Testis (tissue), 3 donors: ENCODE results near the gene IGSF9B. TPM values are rescaled to one million over a fixed set of nuclear protein-coding genes. Genes with fewer than 3 reads are reported as not detected.

ENCODE experiments used
- DNase-seq: peaks from one replicate; pipeline ENCODE4 v3.0.0-alpha.2; 2019
- H3K27ac ChIP-seq, 2 donors: fragments of 200-600 bp; sonication (generic); one replicate each; pipeline ENCODE4 v1.5.1; 2019
- H3K27me3 ChIP-seq: fragments of 200-600 bp; sonication (generic); one replicate; pipeline ENCODE4 v1.5.1; 2019
- H3K36me3 ChIP-seq: fragments of 200-600 bp; sonication (generic); one replicate; pipeline ENCODE4 v1.5.1; 2017; ENCODE audit warnings: low read depth; ENCODE audit errors: missing control alignments
- H3K4me1 ChIP-seq: fragments of 200-600 bp; sonication (generic); one replicate; pipeline ENCODE4 v1.5.1; 2019
- H3K4me3 ChIP-seq, 2 donors: fragments of 200-600 bp; sonication (generic); one replicate each; pipeline ENCODE4 v1.5.1; 2017 to 2019
- H3K9me3 ChIP-seq: fragments of 200-600 bp; sonication (generic); one replicate; pipeline ENCODE4 v1.5.1; 2017
- POLR2A ChIP-seq: fragments of 450-650 bp; IDR thresholded peaks from one replicate; pipeline ENCODE4 v1.6.1; 2017; ENCODE audit warnings: antibody characterized with exemption, mild to moderate bottlenecking, moderate library complexity
- WGBS, 2 donors: methylation state at CpG; one replicate each; pipeline ENCODE4 v1.1.5; 2018; 5-methylcytosine and 5-hydroxymethylcytosine counted together
- intact Hi-C: fragments of 100-400 bp; cut with DNase I; formaldehyde crosslinking; loops from one replicate; pipeline ENCODE4 v1.15.1; 2023; ENCODE audit warnings: low total_unique reads
- polyA plus RNA-seq: library from polyadenylated mRNA; stranded (reverse); fragments of 350-450 nt; fragmentation: Illumina TruSeq; extraction: RNeasy Lipid Tissue Mini Kit (QIAGEN cat#74804); gene quantifications from one replicate; pipeline ENCODE4 v1.2.3, GENCODE V29; 2014; ENCODE audit warnings: low read depth, low replicate concordance; ENCODE audit not compliant: insufficient read depth
- total RNA-seq, 2 donors: library from RNA; depleted of rRNA; stranded (reverse); fragments of >200 nt; gene quantifications; one replicate each; pipeline ENCODE4 v1.2.3, GENCODE V29; 2016
- TF ChIP-seq, protein P1 (sequence below), 3 experiments: fragments of 450-650 bp in 2 of 3; fragments of 200-600 bp in 1 of 3; sonication (generic) in 1 of 3; IDR thresholded peaks; one replicate each; pipeline ENCODE4 v1.5.1; 2016 to 2019; ENCODE audit warnings: antibody characterized with exemption in 3 of 3, mild to moderate bottlenecking in 2 of 3, moderate library complexity in 1 of 3

Gene IGSF9B
- total and polyA plus RNA-seq, 3 donors from 2014 or later: 16.8 to 119 (median 71.9) TPM

DNA sequence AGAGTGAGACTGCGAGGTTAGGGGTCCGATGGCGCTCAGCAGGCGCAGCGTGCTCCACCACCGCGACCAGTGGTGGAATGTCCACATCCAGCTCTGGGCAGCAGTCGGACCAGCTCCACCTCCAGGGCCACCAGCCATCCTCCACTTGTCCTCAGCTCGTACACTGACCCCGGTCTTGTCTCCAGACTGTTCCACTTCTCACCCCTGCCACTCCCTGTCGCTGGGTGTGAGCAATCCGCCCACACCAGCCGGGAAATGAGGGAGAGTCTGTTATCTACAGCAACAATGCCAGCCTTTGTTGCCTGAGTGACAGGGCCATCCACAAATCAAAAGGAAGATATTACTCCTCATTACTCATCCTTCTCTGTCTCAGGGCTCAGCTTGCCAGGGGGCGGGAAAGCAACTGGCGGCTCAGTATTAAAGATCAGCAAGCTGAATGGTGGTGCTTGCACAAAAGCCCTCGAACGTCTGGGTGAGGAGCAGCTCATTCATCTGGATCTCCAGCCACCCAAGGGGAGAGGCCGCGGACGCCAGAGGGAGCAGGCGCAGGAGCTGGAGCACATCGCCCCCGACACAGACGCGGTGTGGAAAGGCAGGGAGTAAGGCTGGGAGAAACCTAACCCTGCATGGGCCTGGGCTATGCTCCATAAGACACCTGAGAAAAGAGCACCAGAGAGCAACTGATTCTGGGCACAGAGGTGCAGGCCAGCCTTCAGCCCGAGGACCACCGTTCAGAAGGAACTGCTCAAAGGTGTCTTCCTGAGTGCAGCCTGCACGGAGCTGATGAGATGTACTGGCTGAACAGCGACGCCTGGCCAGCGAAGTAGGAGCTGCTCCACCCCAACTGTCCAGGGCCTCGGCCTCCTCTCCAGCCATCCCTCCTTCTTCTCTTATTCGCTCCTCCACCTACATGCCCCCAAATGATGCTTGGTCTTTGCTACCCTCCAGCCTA lies 21.9 kb downstream of the IGSF9B start:
- Histone ChIP-seq H3K4me1 (no peaks in the 10 kb centered on the region), H3K27me3 (no peaks in the 10 kb centered on the region), H3K4me3 (no peak overlapping the region), H3K9me3 (no peaks in the 10 kb centered on the region), H3K36me3 (peaks cover 3% of the 10 kb centered on the region), H3K27ac (no peak overlapping the region)
- DNase-seq: peak; percentile 95
- no peak for TF ChIP-seq POLR2A
- TF ChIP-seq, protein P1, sequence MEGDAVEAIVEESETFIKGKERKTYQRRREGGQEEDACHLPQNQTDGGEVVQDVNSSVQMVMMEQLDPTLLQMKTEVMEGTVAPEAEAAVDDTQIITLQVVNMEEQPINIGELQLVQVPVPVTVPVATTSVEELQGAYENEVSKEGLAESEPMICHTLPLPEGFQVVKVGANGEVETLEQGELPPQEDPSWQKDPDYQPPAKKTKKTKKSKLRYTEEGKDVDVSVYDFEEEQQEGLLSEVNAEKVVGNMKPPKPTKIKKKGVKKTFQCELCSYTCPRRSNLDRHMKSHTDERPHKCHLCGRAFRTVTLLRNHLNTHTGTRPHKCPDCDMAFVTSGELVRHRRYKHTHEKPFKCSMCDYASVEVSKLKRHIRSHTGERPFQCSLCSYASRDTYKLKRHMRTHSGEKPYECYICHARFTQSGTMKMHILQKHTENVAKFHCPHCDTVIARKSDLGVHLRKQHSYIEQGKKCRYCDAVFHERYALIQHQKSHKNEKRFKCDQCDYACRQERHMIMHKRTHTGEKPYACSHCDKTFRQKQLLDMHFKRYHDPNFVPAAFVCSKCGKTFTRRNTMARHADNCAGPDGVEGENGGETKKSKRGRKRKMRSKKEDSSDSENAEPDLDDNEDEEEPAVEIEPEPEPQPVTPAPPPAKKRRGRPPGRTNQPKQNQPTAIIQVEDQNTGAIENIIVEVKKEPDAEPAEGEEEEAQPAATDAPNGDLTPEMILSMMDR (IDR thresholded peaks at IDR 0.05): no peak
- WGBS, 2 donors: 70 to 86% methylated on average over 33 of the region's 33 CpGs
- intact Hi-C loops: loop anchor here (10.0 kb wide), 1 partner anchor 210 kb away; no protein-coding TSS in a partner anchor

DNA sequence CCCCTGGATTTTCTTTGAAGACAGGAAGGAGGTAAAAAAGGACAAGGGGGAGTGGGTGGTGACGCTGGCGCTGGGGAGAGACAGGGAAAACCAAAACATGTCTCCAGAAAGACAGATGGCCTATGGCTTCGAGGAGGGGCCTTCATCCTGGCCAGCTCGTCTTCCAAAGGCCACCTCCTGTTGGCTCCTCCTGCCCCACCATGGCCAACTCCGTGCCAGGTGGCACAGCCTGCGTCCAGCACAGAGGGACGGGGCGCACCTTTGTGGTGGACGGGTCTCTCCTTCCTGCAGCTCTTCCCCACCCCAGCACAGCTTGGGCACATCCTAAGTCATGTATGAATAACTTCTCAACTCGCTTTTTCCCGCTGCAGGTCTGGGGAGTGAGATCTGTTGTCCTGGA lies 22.7 kb downstream of the IGSF9B start:
- Histone ChIP-seq H3K36me3 (peaks cover 3% of the 10 kb centered on the region), H3K9me3 (no peaks in the 10 kb centered on the region), H3K27ac (no peak overlapping the region), H3K4me3 (no peak overlapping the region), H3K27me3 (no peaks in the 10 kb centered on the region), H3K4me1 (no peaks in the 10 kb centered on the region)
- intact Hi-C loops: loop anchor here (10.0 kb wide), 1 partner anchor 211 kb away; no protein-coding TSS in a partner anchor
- DNase-seq: no peak
- 89% methylated on average over 11 of the region's 11 CpGs for WGBS, 2 donors
- TF ChIP-seq, protein P1 (IDR thresholded peaks at IDR 0.05): no peak
- TF ChIP-seq POLR2A: no peak

DNA sequence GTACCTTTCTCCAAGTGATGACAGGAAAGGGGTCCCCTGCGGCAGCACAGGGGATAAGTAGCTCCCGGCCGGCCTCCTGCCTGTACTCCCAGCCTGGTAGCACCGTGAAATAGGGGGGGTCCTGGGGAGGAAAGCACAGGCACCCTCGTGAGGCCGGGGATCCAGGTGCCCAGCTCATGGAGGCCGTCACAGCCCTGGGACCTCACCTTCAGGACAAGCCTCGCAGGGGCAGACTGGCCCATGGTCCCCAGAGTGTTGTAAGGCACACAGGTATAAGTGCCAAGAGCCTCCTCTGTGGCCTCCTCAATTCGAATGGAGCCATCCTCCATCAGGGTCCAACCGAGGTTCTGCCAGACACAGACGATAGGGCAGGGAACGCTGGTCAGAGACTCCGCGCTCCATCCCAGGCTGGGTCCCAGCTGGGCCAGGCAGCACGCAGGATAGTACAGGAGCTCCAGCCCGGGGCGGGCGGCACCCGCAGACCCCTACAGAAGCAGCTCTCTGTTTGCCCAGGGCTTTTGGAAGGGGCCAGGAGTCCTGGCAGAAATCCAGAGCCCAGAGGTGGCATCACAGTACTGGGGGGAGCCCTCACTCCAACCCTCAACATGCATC lies 25.2 kb downstream of the IGSF9B start:
- 80 to 93% methylated on average over 2 to 19 of the region's 19 CpGs for WGBS, 2 donors
- no peak overlapping the region for H3K4me3 ChIP-seq
- H3K4me1 ChIP-seq: peaks cover 2% of the 10 kb centered on the region
- no peak overlapping the region for H3K27ac ChIP-seq
- TF ChIP-seq POLR2A: no peak
- intact Hi-C loops: loop anchor here (10.0 kb wide), 1 partner anchor 213 kb away; no protein-coding TSS in a partner anchor
- no peaks in the 10 kb centered on the region for H3K27me3 ChIP-seq
- H3K36me3 ChIP-seq: peaks cover 3% of the 10 kb centered on the region
- DNase-seq: no peak
- no peaks in the 10 kb centered on the region for H3K9me3 ChIP-seq

DNA sequence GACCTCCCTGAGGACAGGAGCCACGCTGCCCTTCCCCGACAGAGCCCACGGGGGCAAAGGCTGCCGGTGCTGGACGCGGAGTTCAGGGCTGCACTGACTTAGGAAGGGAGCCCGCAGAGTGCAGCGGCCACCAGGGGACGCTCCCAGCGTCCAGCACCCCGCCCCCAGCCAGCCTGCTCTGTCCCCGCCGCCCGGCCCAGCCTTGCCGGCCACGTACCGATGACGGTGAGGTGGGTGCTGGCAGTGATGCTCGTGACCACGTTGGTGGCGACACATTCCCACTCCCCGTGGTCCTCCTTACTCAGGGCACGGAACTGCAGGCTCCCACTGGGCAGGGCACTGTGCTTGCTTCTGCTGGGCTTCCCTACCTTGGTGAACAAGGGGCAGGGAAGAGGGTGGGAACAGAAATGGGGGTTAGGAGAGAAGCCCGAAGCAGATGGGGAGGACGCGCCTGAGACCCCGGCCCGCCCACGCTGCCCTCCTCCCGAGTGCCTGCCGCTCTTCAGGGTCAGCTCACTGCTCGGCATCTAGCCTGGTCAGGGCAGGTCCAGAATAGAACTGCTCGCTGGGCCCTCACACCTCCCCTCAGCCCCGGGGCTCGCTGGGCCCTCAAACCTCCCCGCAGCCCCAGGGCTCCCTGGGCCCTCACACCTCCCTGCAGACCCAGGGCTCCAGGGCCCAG lies 25.9 kb downstream of the IGSF9B start:
- Histone ChIP-seq H3K36me3 (peaks cover 3% of the 10 kb centered on the region), H3K27me3 (no peaks in the 10 kb centered on the region), H3K4me1 (peaks cover 2% of the 10 kb centered on the region), H3K4me3 (no peak overlapping the region), H3K9me3 (no peaks in the 10 kb centered on the region), H3K27ac (no peak overlapping the region)
- DNase-seq: no peak
- no peak for TF ChIP-seq POLR2A
- TF ChIP-seq, protein P1 (IDR thresholded peaks at IDR 0.05): peak; percentile 27 to 33 (median 27)
- intact Hi-C loops: loop anchor here (10.0 kb wide), 1 partner anchor 214 kb away; no protein-coding TSS in a partner anchor
- WGBS, 2 donors: 80 to 83% methylated on average over 1 to 34 of the region's 36 CpGs
